Neural cell (in vitro differentiated cells): Measurements from ENCODE around the gene ANKRD39.

Experiments used
- CTCF ChIP-seq: fragments of 450-650 bp; IDR thresholded peaks from 2 replicates; pipeline ENCODE4 v1.5.1; 2014; ENCODE audit warnings: antibody characterized with exemption, mild to moderate bottlenecking, moderate library complexity; ENCODE audit not compliant: poor library complexity, severe bottlenecking
- EZH2 ChIP-seq: fragments of 200-600, 300-800 bp; shearing (Covaris generic), sonication (generic); IDR thresholded peaks from 2 replicates; pipeline ENCODE4 v1.6.1; 2014; ENCODE audit warnings: antibody characterized with exemption, low read length, borderline replicate concordance, mild to moderate bottlenecking; ENCODE audit not compliant: insufficient read depth, poor library complexity, severe bottlenecking
- MXI1 ChIP-seq: fragments of 450-650 bp; conservative IDR thresholded peaks from 2 replicates; pipeline ENCODE4 v1.6.1; 2014; ENCODE audit warnings: antibody characterized with exemption, mild to moderate bottlenecking; ENCODE audit not compliant: poor library complexity, severe bottlenecking
- REST ChIP-seq: IDR thresholded peaks from 2 replicates; pipeline ENCODE4 v1.6.1; 2012; ENCODE audit warnings: borderline replicate concordance

GRCh38 chr2:96864343-96865091 is 6.7 kb upstream of the ANKRD39 start:
- TF ChIP-seq CTCF = no peak
- no peak for TF ChIP-seq MXI1
- no peak for TF ChIP-seq REST
- no peak for TF ChIP-seq EZH2
